Measurements from ENCODE around the gene AHNAK2. TPM values are rescaled to one million over a fixed set of nuclear protein-coding genes. Genes with fewer than 3 reads are reported as not detected.

AHNAK2 gene
- total RNA-seq, 1 experiment from 2014 or later, result 31.3 TPM

- DNase-seq, result no peak
- Histone ChIP-seq H3K27me3 (no peaks in the 10 kb centered on the region), H3K9me3 (no peaks in the 10 kb centered on the region), H3K36me3 (no peaks in the 10 kb centered on the region), H3K4me3 (no peak overlapping the region)
Observed at GRCh38 chr14:104940526-104941150, 37.5 kb downstream of the AHNAK2 start.

- no peak overlapping the region for H3K4me3 ChIP-seq
- no peaks in the 10 kb centered on the region for H3K9me3 ChIP-seq
- no peaks in the 10 kb centered on the region for H3K27me3 ChIP-seq
- DNase-seq, result no peak
- H3K36me3 ChIP-seq, result no peaks in the 10 kb centered on the region
Observed at GRCh38 chr14:104939666-104940410, 38.3 kb downstream of the AHNAK2 start.

GRCh38 chr14:104938960-104939359 lies 39.2 kb downstream of the AHNAK2 start:
- no peak overlapping the region for H3K4me3 ChIP-seq
- no peak for DNase-seq
- no peaks in the 10 kb centered on the region for H3K27me3 ChIP-seq
- H3K36me3 ChIP-seq, result no peaks in the 10 kb centered on the region
- H3K9me3 ChIP-seq, result no peaks in the 10 kb centered on the region

GRCh38 chr14:104938436-104938835 lies 39.7 kb downstream of the AHNAK2 start:
- DNase-seq, result no peak
- no peaks in the 10 kb centered on the region for H3K27me3 ChIP-seq
- no peaks in the 10 kb centered on the region for H3K9me3 ChIP-seq
- no peaks in the 10 kb centered on the region for H3K36me3 ChIP-seq
- no peak overlapping the region for H3K4me3 ChIP-seq

- no peak overlapping the region for H3K4me3 ChIP-seq
- no peaks in the 10 kb centered on the region for H3K9me3 ChIP-seq
- DNase-seq, result no peak
- no peaks in the 10 kb centered on the region for H3K36me3 ChIP-seq
- H3K27me3 ChIP-seq, result no peaks in the 10 kb centered on the region
Observed at GRCh38 chr14:104937694-104938365, 40.3 kb downstream of the AHNAK2 start.

GRCh38 chr14:104937161-104937560 lies 41.0 kb downstream of the AHNAK2 start:
- no peak for DNase-seq

GRCh38 chr14:104936361-104937155 lies 41.6 kb downstream of the AHNAK2 start:
- no peaks in the 10 kb centered on the region for H3K36me3 ChIP-seq
- H3K4me3 ChIP-seq, result no peak overlapping the region
- H3K27me3 ChIP-seq, result no peaks in the 10 kb centered on the region
- no peaks in the 10 kb centered on the region for H3K9me3 ChIP-seq
- no peak for DNase-seq

More at GRCh38 chr14:104937161-104937560, 41.0 kb downstream of the AHNAK2 start:
- Histone ChIP-seq H3K4me3 (no peak overlapping the region), H3K36me3 (no peaks in the 10 kb centered on the region), H3K9me3 (no peaks in the 10 kb centered on the region), H3K27me3 (no peaks in the 10 kb centered on the region)

- H3K27me3 ChIP-seq, result no peaks in the 10 kb centered on the region
- no peak overlapping the region for H3K4me3 ChIP-seq
- H3K36me3 ChIP-seq, result no peaks in the 10 kb centered on the region
- no peaks in the 10 kb centered on the region for H3K9me3 ChIP-seq
- no peak for DNase-seq
Observed at GRCh38 chr14:104935955-104936354, 42.2 kb downstream of the AHNAK2 start.

- Histone ChIP-seq H3K9me3 (no peaks in the 10 kb centered on the region), H3K27me3 (no peaks in the 10 kb centered on the region), H3K4me3 (no peak overlapping the region), H3K36me3 (no peaks in the 10 kb centered on the region)
- DNase-seq, result no peak
Observed at GRCh38 chr14:104935026-104935650, 43.0 kb downstream of the AHNAK2 start.

- no peaks in the 10 kb centered on the region for H3K27me3 ChIP-seq
- no peak for DNase-seq
- H3K9me3 ChIP-seq, result no peaks in the 10 kb centered on the region
- no peak overlapping the region for H3K4me3 ChIP-seq
- H3K36me3 ChIP-seq, result no peaks in the 10 kb centered on the region
Observed at GRCh38 chr14:104933746-104934733, 44.1 kb downstream of the AHNAK2 start.

GRCh38 chr14:104932676-104933631 lies 45.2 kb downstream of the AHNAK2 start:
- no peaks in the 10 kb centered on the region for H3K9me3 ChIP-seq
- H3K4me3 ChIP-seq, result peak overlapping the region; percentile 51
- no peaks in the 10 kb centered on the region for H3K27me3 ChIP-seq
- no peaks in the 10 kb centered on the region for H3K36me3 ChIP-seq
- DNase-seq, result peak; percentile 87

GRCh38 chr14:104931771-104932675 lies 46.2 kb downstream of the AHNAK2 start:
- H3K4me3 ChIP-seq, result peak overlapping the region; percentile 51
- DNase-seq, result no peak
- H3K9me3 ChIP-seq, result no peaks in the 10 kb centered on the region
- no peaks in the 10 kb centered on the region for H3K27me3 ChIP-seq
- H3K36me3 ChIP-seq, result no peaks in the 10 kb centered on the region

GRCh38 chr14:104931304-104931770 lies 46.8 kb downstream of the AHNAK2 start:
- Histone ChIP-seq H3K4me3 (no peak overlapping the region), H3K9me3 (no peaks in the 10 kb centered on the region), H3K27me3 (no peaks in the 10 kb centered on the region), H3K36me3 (no peaks in the 10 kb centered on the region)
- DNase-seq, result no peak
